ENCODE data around the gene CTNND2.

Gene CTNND2

DNA sequence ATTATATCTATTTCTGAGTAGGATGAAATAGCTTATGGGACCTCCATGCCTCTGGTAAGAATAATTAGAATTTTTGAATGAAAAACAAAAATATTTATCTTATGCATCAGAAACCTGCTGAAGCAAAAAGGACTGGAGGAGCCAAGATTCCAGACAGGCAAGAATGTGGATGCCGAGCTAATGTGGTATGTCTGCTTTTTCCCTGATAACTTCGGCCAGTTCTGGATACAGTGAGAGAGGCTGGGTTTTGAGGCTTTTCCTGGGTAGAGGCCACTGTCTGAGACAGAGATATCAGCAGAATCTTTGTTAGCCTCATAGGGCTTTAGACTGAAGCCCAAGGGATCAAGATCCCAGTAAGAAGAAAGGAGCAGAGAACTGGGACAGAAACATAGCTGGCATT lies 5.2 kb upstream of the CTNND2 start:
- H2BK120ac ChIP-seq (ENCODE audit: insufficient read depth, low read length, poor library complexity) = no peak overlapping the region
- no peaks in the 10 kb centered on the region for H3K27me3 ChIP-seq (ENCODE audit: insufficient read depth, low read length)
- no peak overlapping the region for H2BK5ac ChIP-seq (ENCODE audit: low read depth, low read length, poor library complexity)
- no peak overlapping the region for H3K23ac ChIP-seq (ENCODE audit: low read length)
- no peak overlapping the region for H3K18ac ChIP-seq (ENCODE audit: low read length)
- peak overlapping the region; percentile 5 for H4K8ac ChIP-seq (ENCODE audit: low read depth, low read length)
- H3K9me3 ChIP-seq (ENCODE audit: insufficient read depth, low read depth, low read length) = no peaks in the 10 kb centered on the region
- no peaks in the 10 kb centered on the region for H3K79me2 ChIP-seq (ENCODE audit: control insufficient read depth, insufficient read depth, low read length, poor library complexity)
- H3K4ac ChIP-seq (ENCODE audit: low read depth, low read length) = no peak overlapping the region
- no CpG with 5 or more reads among the region's 2 CpGs for WGBS (ENCODE audit: extremely low coverage, insufficient coverage, insufficient read length)
- peaks cover 0 to 2% of the 10 kb centered on the region in 2 experiments for H3K4me1 ChIP-seq (ENCODE audit: control insufficient read depth in 1 of 2, insufficient read depth in 2 of 2, low read length in 2 of 2)
- H3K4me3 ChIP-seq (ENCODE audit: low read depth, low read length) = no peak overlapping the region
- H3K9ac ChIP-seq (ENCODE audit: low read length) = no peak overlapping the region
- no peaks in the 10 kb centered on the region for H3K79me1 ChIP-seq (ENCODE audit: low read length)
- H3K36me3 ChIP-seq (ENCODE audit: control insufficient read depth in 1 of 2, insufficient read depth in 2 of 2, low read length in 2 of 2) = no peaks in the 10 kb centered on the region
- no peak overlapping the region for H4K91ac ChIP-seq (ENCODE audit: low read depth, low read length)
- H2AK5ac ChIP-seq (ENCODE audit: low read length) = no peak overlapping the region
- no peak overlapping the region for H3K4me2 ChIP-seq (ENCODE audit: low read length)
- DNase-seq = peak; percentile 87 to 94
- H4K12ac ChIP-seq (ENCODE audit: low read depth, low read length) = no peak overlapping the region
- H3K27ac ChIP-seq (ENCODE audit: low read depth, low read length) = peak overlapping the region; percentile 34
- H2BK12ac ChIP-seq (ENCODE audit: low read length) = no peak overlapping the region
- no peak overlapping the region for H3K14ac ChIP-seq (ENCODE audit: low read length)
- no peak overlapping the region for H2AFZ ChIP-seq (ENCODE audit: insufficient read depth, low read length, poor library complexity)

DNA sequence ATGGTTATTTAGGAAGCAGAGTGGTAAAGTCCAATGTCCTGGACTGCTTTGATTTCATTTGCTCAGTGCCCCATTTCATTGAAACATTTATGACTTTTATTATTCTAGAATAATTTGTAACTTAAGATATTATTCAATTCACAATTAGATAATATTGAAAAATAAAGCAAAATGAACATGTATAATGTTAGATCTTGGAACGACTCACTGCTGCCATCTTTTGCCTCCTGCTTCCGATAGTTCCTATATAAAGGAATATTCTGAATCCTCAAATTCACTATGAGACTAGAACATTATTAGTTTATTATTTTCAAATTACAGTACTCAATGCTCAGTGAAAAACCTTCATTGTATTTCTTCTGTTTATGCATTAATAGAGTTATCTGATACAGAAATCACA lies 2.3 kb upstream of the CTNND2 start:
- Histone ChIP-seq H2BK120ac (ENCODE audit: insufficient read depth, low read length, poor library complexity) (no peak overlapping the region), H3K79me1 (ENCODE audit: low read length) (peaks cover 2% of the 10 kb centered on the region), H3K4me1 (ENCODE audit: control insufficient read depth in 1 of 2, insufficient read depth in 2 of 2, low read length in 2 of 2) (peaks cover 2 to 7% of the 10 kb centered on the region in 2 experiments), H4K12ac (ENCODE audit: low read depth, low read length) (no peak overlapping the region), H2AK5ac (ENCODE audit: low read length) (no peak overlapping the region), H4K91ac (ENCODE audit: low read depth, low read length) (no peak overlapping the region), H3K23ac (ENCODE audit: low read length) (no peak overlapping the region), H3K9ac (ENCODE audit: low read length) (no peak overlapping the region), H3K14ac (ENCODE audit: low read length) (no peak overlapping the region), H3K4me3 (ENCODE audit: low read depth, low read length) (no peak overlapping the region), H3K9me3 (ENCODE audit: insufficient read depth, low read depth, low read length) (no peaks in the 10 kb centered on the region), H3K18ac (ENCODE audit: low read length) (no peak overlapping the region), H2BK12ac (ENCODE audit: low read length) (no peak overlapping the region), H3K27me3 (ENCODE audit: insufficient read depth, low read length) (peaks cover 12% of the 10 kb centered on the region), H3K4me2 (ENCODE audit: low read length) (no peak overlapping the region), H2AFZ (ENCODE audit: insufficient read depth, low read length, poor library complexity) (no peak overlapping the region), H2BK5ac (ENCODE audit: low read depth, low read length, poor library complexity) (no peak overlapping the region), H3K36me3 (ENCODE audit: control insufficient read depth in 1 of 2, insufficient read depth in 2 of 2, low read length in 2 of 2) (no peaks in the 10 kb centered on the region), H3K27ac (ENCODE audit: low read depth, low read length) (no peak overlapping the region), H3K4ac (ENCODE audit: low read depth, low read length) (no peak overlapping the region), H4K8ac (ENCODE audit: low read depth, low read length) (no peak overlapping the region), H3K79me2 (ENCODE audit: control insufficient read depth, insufficient read depth, low read length, poor library complexity) (peaks cover 1% of the 10 kb centered on the region)
- no peak for DNase-seq
- no CpG with 5 or more reads among the region's 2 CpGs for WGBS (ENCODE audit: extremely low coverage, insufficient coverage, insufficient read length)

DNA sequence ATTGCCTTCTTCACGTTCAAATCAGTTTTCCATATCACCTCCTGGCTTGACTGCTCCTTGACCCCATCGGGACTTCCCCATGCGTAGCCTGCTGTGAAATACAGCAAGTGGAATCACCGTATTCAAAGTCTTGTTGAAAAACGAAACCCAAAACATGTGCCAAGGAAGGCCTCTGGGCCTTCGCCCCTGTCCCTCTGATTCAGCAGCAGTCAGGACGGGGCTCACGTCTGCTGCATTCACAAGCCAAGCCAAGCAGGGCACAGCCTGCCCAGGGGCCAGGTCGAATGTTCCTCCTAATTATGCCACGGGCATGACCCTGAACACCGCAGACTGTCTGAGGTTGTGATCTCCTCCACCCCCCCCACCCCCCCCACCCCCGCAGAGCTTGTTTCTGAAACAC lies 960 bp upstream of the CTNND2 start:
- no CpG with 5 or more reads among the region's 12 CpGs for WGBS (ENCODE audit: extremely low coverage, insufficient coverage, insufficient read length)
- peaks cover 2 to 7% of the 10 kb centered on the region in 2 experiments for H3K4me1 ChIP-seq (ENCODE audit: control insufficient read depth in 1 of 2, insufficient read depth in 2 of 2, low read length in 2 of 2)
- no peaks in the 10 kb centered on the region for H3K36me3 ChIP-seq (ENCODE audit: control insufficient read depth in 1 of 2, insufficient read depth in 2 of 2, low read length in 2 of 2)
- H3K9me3 ChIP-seq (ENCODE audit: insufficient read depth, low read depth, low read length) = no peaks in the 10 kb centered on the region
- no peak overlapping the region for H4K8ac ChIP-seq (ENCODE audit: low read depth, low read length)
- H3K23ac ChIP-seq (ENCODE audit: low read length) = no peak overlapping the region
- peaks cover 1% of the 10 kb centered on the region for H3K79me2 ChIP-seq (ENCODE audit: control insufficient read depth, insufficient read depth, low read length, poor library complexity)
- H2BK12ac ChIP-seq (ENCODE audit: low read length) = no peak overlapping the region
- H3K4ac ChIP-seq (ENCODE audit: low read depth, low read length) = no peak overlapping the region
- H2AFZ ChIP-seq (ENCODE audit: insufficient read depth, low read length, poor library complexity) = no peak overlapping the region
- no peak overlapping the region for H3K14ac ChIP-seq (ENCODE audit: low read length)
- DNase-seq = no peak
- H4K91ac ChIP-seq (ENCODE audit: low read depth, low read length) = no peak overlapping the region
- no peak overlapping the region for H2BK5ac ChIP-seq (ENCODE audit: low read depth, low read length, poor library complexity)
- no peak overlapping the region for H3K27ac ChIP-seq (ENCODE audit: low read depth, low read length)
- no peak overlapping the region for H3K4me2 ChIP-seq (ENCODE audit: low read length)
- no peak overlapping the region for H3K18ac ChIP-seq (ENCODE audit: low read length)
- no peak overlapping the region for H2AK5ac ChIP-seq (ENCODE audit: low read length)
- H3K27me3 ChIP-seq (ENCODE audit: insufficient read depth, low read length) = peaks cover 12% of the 10 kb centered on the region
- peaks cover 2% of the 10 kb centered on the region for H3K79me1 ChIP-seq (ENCODE audit: low read length)
- H3K4me3 ChIP-seq (ENCODE audit: low read depth, low read length) = no peak overlapping the region
- no peak overlapping the region for H3K9ac ChIP-seq (ENCODE audit: low read length)
- no peak overlapping the region for H2BK120ac ChIP-seq (ENCODE audit: insufficient read depth, low read length, poor library complexity)
- no peak overlapping the region for H4K12ac ChIP-seq (ENCODE audit: low read depth, low read length)

DNA sequence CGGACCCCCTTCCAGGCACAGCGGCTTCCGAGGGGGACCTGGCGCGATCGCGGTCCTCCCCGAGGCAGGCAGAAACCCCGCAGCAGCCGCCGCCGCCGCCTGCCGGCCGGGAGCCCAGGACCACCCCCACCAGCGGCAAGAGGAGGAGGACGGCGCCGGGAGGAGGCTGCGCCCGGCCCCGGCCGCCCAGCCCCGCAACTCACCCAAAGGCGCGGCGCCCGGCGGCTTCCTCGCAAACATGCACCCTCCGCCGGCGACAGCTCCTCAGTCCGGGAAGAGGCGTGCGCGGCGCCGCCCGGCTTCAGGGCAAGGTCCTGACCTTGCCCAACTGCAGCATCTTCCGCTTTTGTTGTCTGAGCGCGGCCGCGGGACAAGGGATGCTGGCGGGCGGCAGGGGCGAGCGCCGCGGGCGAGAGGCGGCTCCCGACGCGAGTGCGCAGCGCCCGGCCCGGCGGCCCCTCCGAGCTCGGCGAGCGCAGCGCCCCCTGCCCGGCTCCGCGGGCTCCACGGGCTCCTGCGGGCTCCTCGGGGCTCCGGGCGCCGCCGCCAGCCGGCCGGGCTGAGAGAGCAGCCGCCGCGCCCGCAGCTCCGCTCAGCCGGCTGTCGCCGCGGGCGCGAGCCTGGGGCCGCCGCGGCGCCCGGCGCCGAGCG lies 507 bp downstream of the CTNND2 start:
- H2AK5ac ChIP-seq (ENCODE audit: low read length) = no peak overlapping the region
- no peak overlapping the region for H2BK120ac ChIP-seq (ENCODE audit: insufficient read depth, low read length, poor library complexity)
- no CpG with 5 or more reads among the region's 97 CpGs for WGBS (ENCODE audit: extremely low coverage, insufficient coverage, insufficient read length)
- H3K9ac ChIP-seq (ENCODE audit: low read length) = no peak overlapping the region
- H3K27me3 ChIP-seq (ENCODE audit: insufficient read depth, low read length) = peaks cover 12% of the 10 kb centered on the region
- peak overlapping the region; percentile 54 for H2BK12ac ChIP-seq (ENCODE audit: low read length)
- H4K8ac ChIP-seq (ENCODE audit: low read depth, low read length) = peak overlapping the region; percentile 16
- no peak overlapping the region for H3K23ac ChIP-seq (ENCODE audit: low read length)
- no peak overlapping the region for H3K27ac ChIP-seq (ENCODE audit: low read depth, low read length)
- peak; percentile 61 to 80 for DNase-seq
- no peak overlapping the region for H2BK5ac ChIP-seq (ENCODE audit: low read depth, low read length, poor library complexity)
- no peak overlapping the region for H4K91ac ChIP-seq (ENCODE audit: low read depth, low read length)
- H3K36me3 ChIP-seq (ENCODE audit: control insufficient read depth in 1 of 2, insufficient read depth in 2 of 2, low read length in 2 of 2) = no peaks in the 10 kb centered on the region
- peak overlapping the region; percentile 25 for H3K18ac ChIP-seq (ENCODE audit: low read length)
- H3K79me1 ChIP-seq (ENCODE audit: low read length) = peaks cover 2% of the 10 kb centered on the region
- peaks cover 2 to 7% of the 10 kb centered on the region in 2 experiments for H3K4me1 ChIP-seq (ENCODE audit: control insufficient read depth in 1 of 2, insufficient read depth in 2 of 2, low read length in 2 of 2)
- peaks cover 1% of the 10 kb centered on the region for H3K79me2 ChIP-seq (ENCODE audit: control insufficient read depth, insufficient read depth, low read length, poor library complexity)
- H3K14ac ChIP-seq (ENCODE audit: low read length) = peak overlapping the region; percentile 13
- peak overlapping the region; percentile 90 for H3K4me3 ChIP-seq (ENCODE audit: low read depth, low read length)
- peak overlapping the region; percentile 88 for H3K4me2 ChIP-seq (ENCODE audit: low read length)
- peak overlapping the region; percentile 34 for H4K12ac ChIP-seq (ENCODE audit: low read depth, low read length)
- H2AFZ ChIP-seq (ENCODE audit: insufficient read depth, low read length, poor library complexity) = peak overlapping the region; percentile 79
- H3K9me3 ChIP-seq (ENCODE audit: insufficient read depth, low read depth, low read length) = no peaks in the 10 kb centered on the region
- peak overlapping the region; percentile 21 for H3K4ac ChIP-seq (ENCODE audit: low read depth, low read length)
